GM12878 (cell line): ENCODE data around the gene PCDHGC4. TPM values are rescaled to one million over a fixed set of nuclear protein-coding genes. Genes with fewer than 3 reads are reported as not detected.

Experiments used
- ASH2L ChIP-seq: fragments of 300-600, 200-600 bp; sonication (generic); IDR thresholded peaks from 2 replicates; pipeline ENCODE4 v1.6.1; 2017; ENCODE audit warnings: low read depth, mild to moderate bottlenecking, borderline replicate concordance
- BACH1 ChIP-seq: fragments of 450-650 bp; IDR thresholded peaks from 2 replicates; pipeline ENCODE4 v1.6.1; 2017; ENCODE audit warnings: mild to moderate bottlenecking, borderline replicate concordance
- CEBPZ ChIP-seq: fragments of 150-350 bp; IDR thresholded peaks from 2 replicates; pipeline ENCODE4 v1.6.1; 2016; ENCODE audit warnings: low read depth, low read length
- MLLT1 ChIP-seq: fragments of 450-650 bp; IDR thresholded peaks from 2 replicates; pipeline ENCODE4 v1.6.1; 2016; ENCODE audit warnings: mild to moderate bottlenecking
- SPI1 ChIP-seq: IDR thresholded peaks from 2 replicates; pipeline ENCODE4 v1.6.1; 2011; ENCODE audit warnings: low read depth, mild to moderate bottlenecking, low read length, moderate library complexity, borderline replicate concordance; ENCODE audit not compliant: insufficient read depth
- USF2 ChIP-seq: IDR thresholded peaks from 2 replicates; pipeline ENCODE4 v1.6.1; 2011; ENCODE audit warnings: low read depth, low read length, improper control_type of control experiment, borderline replicate concordance
- YBX1 ChIP-seq: fragments of 450-650 bp; IDR thresholded peaks from 2 replicates; pipeline ENCODE4 v1.6.1; 2016; ENCODE audit warnings: antibody characterized with exemption
- ZBED1 ChIP-seq: IDR thresholded peaks from 2 replicates; pipeline ENCODE4 v1.6.1; 2016; ENCODE audit warnings: borderline replicate concordance
- ZNF384 ChIP-seq: IDR thresholded peaks from 2 replicates; pipeline ENCODE4 v1.6.1; 2012; ENCODE audit warnings: low read depth, mild to moderate bottlenecking, low read length, improper control_type of control experiment, borderline replicate concordance
- polyA plus RNA-seq, 11 experiments: library from polyadenylated mRNA; depleted of rRNA in 4 of 11; unstranded in 6 of 11; stranded (reverse) in 5 of 11; fragments of >200 nt; fragmentation: Nextera tagmentation in 4 of 11; fragmentation: Illumina TruSeq in 1 of 11; extraction: Ambion mirVana in 4 of 11; extraction: Trizol in 1 of 11; gene quantifications; 1 replicate in 1 of 11; 2 replicates in 10 of 11; pipeline versions ENCODE4 v1.2.1 to v1.2.3, GENCODE V29; 2011 to 2016; ENCODE audit warnings: inconsistent platforms in 2 of 11, missing spikeins in 2 of 11, low read depth in 1 of 11
- total RNA-seq, 4 experiments: library from RNA; depleted of rRNA in 3 of 4; stranded (reverse); fragments of >200 nt in 3 of 4; fragmentation: Illumina TruSeq in 1 of 4; extraction: Trizol in 1 of 4; gene quantifications; 2 replicates each; pipeline versions ENCODE4 v1.2.1 to v1.2.3, GENCODE V29; 2013 to 2021

Gene PCDHGC4
- total and polyA plus RNA-seq, 10 of the 15 experiments (the other 5 are each of a cell fraction or from before 2014, with no cell fraction given) = 0.04 to 1.2 (median 0.52) TPM

- TF ChIP-seq CEBPZ (no peak), MLLT1 (no peak), ASH2L (no peak), ZNF384 (no peak), YBX1 (no peak), SPI1 (no peak), BACH1 (no peak), USF2 (no peak), ZBED1 (no peak)
Measured at GRCh38 chr5:141491323-141492167, 6.7 kb downstream of the PCDHGC4 start (continued).
